Measurements from ENCODE around the gene CFAP53.

DNA sequence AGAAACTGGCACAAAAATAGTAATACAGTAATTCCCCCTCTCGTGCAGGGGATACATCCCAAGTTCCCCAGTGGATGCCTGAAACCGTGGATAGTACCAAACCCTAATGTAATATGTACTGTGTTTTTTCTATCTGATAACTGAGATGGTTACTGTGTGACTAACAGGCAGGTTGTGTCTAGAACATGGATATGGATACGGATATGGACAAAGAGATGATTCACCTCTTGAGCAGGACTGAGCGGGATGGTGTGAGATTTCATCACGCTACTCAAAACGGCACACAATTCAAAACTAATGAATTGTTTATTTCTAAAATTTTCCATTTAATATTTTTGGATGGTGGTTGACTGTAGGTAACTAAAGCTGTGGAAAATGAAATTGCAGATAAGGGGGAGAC, 11.6 kb upstream of the CFAP53 start:
- no peak for TF ChIP-seq CTCF (IDR thresholded peaks at IDR 0.05 in 8 of 11, conservative IDR thresholded peaks at IDR 0.05 in 3 of 11)
- TF ChIP-seq POLR2AphosphoS5 (IDR thresholded peaks at IDR 0.05) = no peak
- no peak for TF ChIP-seq POLR2A (IDR thresholded peaks at IDR 0.05)
